Measurements from ENCODE around the gene NAALAD2. TPM values are rescaled to one million over a fixed set of nuclear protein-coding genes. Genes with fewer than 3 reads are reported as not detected.
"Not testable (repeated sequence)": the region's sequence is repeated elsewhere in the genome, so short reads cannot be mapped to it uniquely, and the experiment has no call there.

Gene NAALAD2
- total RNA-seq, 6 donors from 2014 or later, result 0.33 to 2.1 (median 1.2) TPM

DNA sequence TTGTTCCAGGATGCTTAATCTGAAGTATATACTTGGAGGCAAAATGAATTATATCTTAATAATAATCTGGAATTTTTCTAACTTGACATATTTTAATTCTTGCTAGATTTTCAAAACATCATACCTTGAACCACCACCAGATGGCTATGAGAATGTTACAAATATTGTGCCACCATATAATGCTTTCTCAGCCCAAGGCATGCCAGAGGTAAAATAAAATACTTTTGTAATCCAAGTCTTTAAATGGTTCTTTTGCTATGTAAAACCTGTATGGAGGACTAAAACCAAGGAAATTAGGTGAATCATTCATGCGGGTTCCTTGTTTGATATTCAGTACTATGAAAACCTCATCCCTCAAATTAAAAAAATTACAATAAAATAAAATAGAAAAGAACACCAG lies 14.4 kb downstream of the NAALAD2 start:
- H3K36me3 ChIP-seq, result no peaks in the 10 kb centered on the region
- WGBS, 2 donors, result 94 to 100% methylated on average over 1 of the region's 1 CpG
- H3K27me3 ChIP-seq, result no peaks in the 10 kb centered on the region
- ATAC-seq (ENCODE audit: low FRiP score in 2 of 2) (no peak), DNase-seq (no peak)
- no peak overlapping the region for H3K4me3 ChIP-seq
- TF ChIP-seq CTCF (IDR thresholded peaks at IDR 0.05) (no peak), EP300 (IDR thresholded peaks at IDR 0.05) (no peak), POLR2AphosphoS5 (IDR thresholded peaks at IDR 0.05) (no peak), POLR2A (IDR thresholded peaks at IDR 0.05) (no peak)
- no peaks in the 10 kb centered on the region for H3K4me1 ChIP-seq
- H3K27ac ChIP-seq, result no peak overlapping the region
- no peaks in the 10 kb centered on the region for H3K9me3 ChIP-seq

DNA sequence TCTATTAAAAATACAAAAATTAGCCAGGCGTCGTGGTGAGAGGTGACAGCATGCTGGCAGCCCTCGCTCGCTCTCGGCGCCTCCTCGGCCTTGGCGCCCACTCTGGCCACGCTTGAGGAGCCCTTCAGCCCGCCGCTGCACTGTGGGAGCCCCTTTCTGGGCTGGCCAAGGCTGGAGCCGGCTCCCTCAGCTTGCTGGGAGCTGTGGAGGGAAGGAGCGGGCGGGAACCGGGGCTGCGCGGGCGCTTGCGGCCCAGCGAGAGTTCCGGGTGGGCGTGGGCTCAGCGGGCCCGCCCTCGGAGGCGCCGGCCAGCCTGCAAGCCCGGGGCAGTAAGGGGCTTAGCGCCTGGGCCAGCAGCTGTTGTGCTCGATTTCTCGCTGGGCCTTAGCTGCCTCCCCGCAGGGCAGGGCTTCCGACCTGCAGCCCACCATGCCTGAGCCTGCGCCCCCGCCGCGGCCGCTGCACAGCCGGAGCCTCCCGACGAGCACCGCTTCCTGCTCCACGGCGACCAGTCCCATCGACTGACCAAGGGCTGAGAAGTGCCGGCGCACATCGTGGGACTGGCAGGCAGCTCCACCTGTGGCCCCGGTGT lies 32.6 kb downstream of the NAALAD2 start:
- H3K4me3 ChIP-seq; H3K4me1 ChIP-seq; H3K36me3 ChIP-seq; H3K27ac ChIP-seq; H3K27me3 ChIP-seq; H3K9me3 ChIP-seq; ATAC-seq (ENCODE audit: low FRiP score in 2 of 2): not testable (repeated sequence)
- peak in 1 of 2 donors; percentile 73 for DNase-seq
- 94 to 96% methylated on average over 11 to 49 of the region's 49 CpGs for WGBS, 2 donors

GRCh38 chr11:90167704-90168103 lies 33.2 kb downstream of the NAALAD2 start:
- H3K4me3 ChIP-seq; DNase-seq; H3K36me3 ChIP-seq; H3K27ac ChIP-seq; H3K27me3 ChIP-seq; H3K4me1 ChIP-seq; H3K9me3 ChIP-seq; ATAC-seq (ENCODE audit: low FRiP score in 2 of 2): not testable (repeated sequence)
- 84 to 91% methylated on average over 8 of the region's 8 CpGs for WGBS, 2 donors

- no peaks in the 10 kb centered on the region for H3K9me3 ChIP-seq
- no peak overlapping the region for H3K27ac ChIP-seq
- no peaks in the 10 kb centered on the region for H3K36me3 ChIP-seq
- ATAC-seq (ENCODE audit: low FRiP score in 2 of 2) (no peak), DNase-seq (no peak)
- no peak for TF ChIP-seq CTCF (IDR thresholded peaks at IDR 0.05)
- TF ChIP-seq POLR2A (IDR thresholded peaks at IDR 0.05), result no peak
- TF ChIP-seq EP300 (IDR thresholded peaks at IDR 0.05), result no peak
- TF ChIP-seq POLR2AphosphoS5 (IDR thresholded peaks at IDR 0.05), result no peak
- no peak overlapping the region for H3K4me3 ChIP-seq
- H3K4me1 ChIP-seq, result no peaks in the 10 kb centered on the region
- 76 to 87% methylated on average over 3 of the region's 3 CpGs for WGBS, 2 donors
- no peaks in the 10 kb centered on the region for H3K27me3 ChIP-seq
Observed at GRCh38 chr11:90168571-90168970, 34.1 kb downstream of the NAALAD2 start.

DNA sequence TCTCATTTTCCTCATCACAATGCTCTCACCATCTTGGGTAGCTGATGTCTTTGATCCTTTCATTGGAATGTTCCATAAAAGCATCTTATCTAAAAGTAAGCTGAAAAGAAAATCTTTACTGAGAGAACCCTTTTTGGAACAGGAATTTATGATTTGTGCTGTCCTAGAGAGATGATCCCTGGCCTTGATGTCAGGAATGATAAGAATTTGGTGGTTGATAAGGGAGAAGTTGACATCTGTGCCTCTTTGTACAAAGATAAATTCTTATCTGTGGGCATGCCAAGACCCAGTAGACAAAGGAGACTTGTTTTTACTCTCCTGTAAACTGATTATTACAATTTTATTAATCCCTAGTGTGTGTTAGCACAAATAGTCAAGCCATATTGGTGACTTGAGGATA lies 36.9 kb downstream of the NAALAD2 start:
- Histone ChIP-seq H3K27me3 (no peaks in the 10 kb centered on the region), H3K36me3 (no peaks in the 10 kb centered on the region), H3K4me3 (no peak overlapping the region), H3K4me1 (no peaks in the 10 kb centered on the region), H3K27ac (no peak overlapping the region), H3K9me3 (no peaks in the 10 kb centered on the region)
- DNase-seq (no peak), ATAC-seq (ENCODE audit: low FRiP score in 2 of 2) (no peak)
- TF ChIP-seq CTCF (IDR thresholded peaks at IDR 0.05) (no peak), POLR2A (IDR thresholded peaks at IDR 0.05) (no peak)

GRCh38 chr11:90176069-90176468 lies 41.6 kb downstream of the NAALAD2 start:
- Histone ChIP-seq H3K4me1 (no peaks in the 10 kb centered on the region), H3K9me3 (no peaks in the 10 kb centered on the region), H3K27ac (no peak overlapping the region), H3K4me3 (no peak overlapping the region), H3K36me3 (no peaks in the 10 kb centered on the region), H3K27me3 (no peaks in the 10 kb centered on the region)
- no peak for DNase-seq
- no peak for ATAC-seq (ENCODE audit: low FRiP score in 2 of 2)
- WGBS, 2 donors, result 94 to 96% methylated on average over 1 of the region's 1 CpG
- no peak for TF ChIP-seq CTCF (IDR thresholded peaks at IDR 0.05)
- TF ChIP-seq EP300 (IDR thresholded peaks at IDR 0.05), result no peak
- TF ChIP-seq POLR2A (IDR thresholded peaks at IDR 0.05), result no peak
- no peak for TF ChIP-seq POLR2AphosphoS5 (IDR thresholded peaks at IDR 0.05)
